Myocyte (in vitro differentiated cells): ENCODE data around the gene REL. TPM values are rescaled to one million over a fixed set of nuclear protein-coding genes. Genes with fewer than 3 reads are reported as not detected.

ENCODE experiments used
- DNase-seq: peaks from one replicate; pipeline ENCODE4 v3.0.0-alpha.2; 2012; ENCODE audit warnings: low read depth
- total RNA-seq: library from RNA; depleted of rRNA; stranded (reverse); fragments of >200 nt; gene quantifications from 2 replicates; pipeline ENCODE4 v1.2.3, GENCODE V29; 2014

Gene REL
- total RNA-seq, 1 donor from 2014 or later, result 4.9 TPM

GRCh38 chr2:60964651-60965498, 83.5 kb downstream of the REL start:
- DNase-seq, result no peak

GRCh38 chr2:60965499-60965785, 84.1 kb downstream of the REL start:
- DNase-seq, result no peak

- DNase-seq, result no peak
These were observed 85.4 kb downstream of the REL start for GRCh38 chr2:60966507-60967405.

- DNase-seq, result no peak
These were observed 91.7 kb downstream of the REL start for GRCh38 chr2:60972889-60973656.

- no peak for DNase-seq
These were observed 92.3 kb downstream of the REL start for GRCh38 chr2:60973705-60974104.

- no peak for DNase-seq
These were observed 93.3 kb downstream of the REL start for GRCh38 chr2:60974652-60975051.

Other genes with a start within 250 kb of the REL start
- 14.7 and 15.2 TPM in 2 replicates for gene PAPOLG, start 125.3 kb upstream of the REL start, total RNA-seq
- 37.6 and 44.6 TPM in 2 replicates for gene PEX13, start 136.1 kb downstream of the REL start, total RNA-seq
- gene PUS10, start 136.7 kb downstream of the REL start, total RNA-seq, result 6.9 and 9.3 TPM in 2 replicates
- gene SANBR, start 184.3 kb downstream of the REL start, total RNA-seq, result 9.4 and 11.1 TPM in 2 replicates